ENCODE measurements around the gene PRDM4.
"Not testable (repeated sequence)": the region's sequence is repeated elsewhere in the genome, so short reads cannot be mapped to it uniquely, and the experiment has no call there.

The PRDM4 gene

DNA sequence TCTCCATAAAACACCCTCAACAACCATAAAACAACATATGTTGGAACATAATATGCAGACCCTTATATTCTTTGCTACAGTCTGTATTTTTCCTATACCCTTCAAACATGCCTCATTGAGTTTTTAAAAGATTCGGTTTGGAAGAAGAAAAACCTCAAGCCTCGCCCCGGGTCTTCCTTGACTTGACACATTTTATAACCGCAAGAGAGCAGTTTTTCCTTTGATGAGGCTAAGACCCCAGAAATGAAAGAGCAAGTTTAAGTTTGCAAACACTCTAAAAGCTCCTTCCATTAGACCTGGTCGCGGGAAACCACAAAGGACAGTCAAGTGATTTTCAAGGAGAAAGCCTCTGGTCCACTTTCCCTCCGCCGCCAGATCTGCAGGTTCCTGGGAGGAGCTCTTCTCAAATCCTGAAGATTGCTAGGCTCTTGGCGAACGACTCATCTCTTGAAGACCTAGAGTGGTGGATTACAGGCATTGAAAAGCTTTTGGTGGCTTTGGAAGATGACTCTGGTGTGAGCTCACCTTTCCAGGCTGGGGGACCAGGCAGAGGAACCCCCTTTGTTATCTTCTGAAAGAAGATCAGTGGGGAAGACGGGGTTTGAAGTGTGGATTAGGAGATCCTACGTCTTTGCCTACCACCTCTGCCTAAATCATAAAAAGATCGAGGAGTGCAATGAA, 13.6 kb upstream of the PRDM4 start, which contains the start of gene ASCL4:
TSS of gene ASCL4 (plus strand) at position 356 of the 681 bp plus-strand sequence. CDS start 515 bp downstream, outside the sequence.
- DNase-seq, result no peak

DNA sequence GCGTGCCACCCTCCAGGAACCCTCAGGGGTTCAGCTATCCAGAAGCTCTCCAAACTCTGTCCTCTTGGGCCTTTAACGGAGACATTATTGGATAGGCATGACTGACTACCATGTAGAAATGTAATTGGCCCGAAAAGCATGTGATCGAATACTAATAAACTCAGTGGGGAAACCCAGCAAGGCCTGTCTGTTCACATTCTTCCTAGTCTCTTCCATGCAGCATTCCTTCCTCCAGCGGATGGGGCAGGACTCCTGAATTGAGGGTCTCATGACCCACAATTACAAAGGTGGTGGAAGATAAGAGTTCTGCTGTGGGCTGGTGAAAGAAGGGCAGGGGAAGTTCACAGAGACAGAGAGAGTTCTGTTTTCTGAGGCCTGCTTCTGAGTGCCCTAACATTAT, 6.5 kb upstream of the PRDM4 start:
- DNase-seq, result no peak

DNA sequence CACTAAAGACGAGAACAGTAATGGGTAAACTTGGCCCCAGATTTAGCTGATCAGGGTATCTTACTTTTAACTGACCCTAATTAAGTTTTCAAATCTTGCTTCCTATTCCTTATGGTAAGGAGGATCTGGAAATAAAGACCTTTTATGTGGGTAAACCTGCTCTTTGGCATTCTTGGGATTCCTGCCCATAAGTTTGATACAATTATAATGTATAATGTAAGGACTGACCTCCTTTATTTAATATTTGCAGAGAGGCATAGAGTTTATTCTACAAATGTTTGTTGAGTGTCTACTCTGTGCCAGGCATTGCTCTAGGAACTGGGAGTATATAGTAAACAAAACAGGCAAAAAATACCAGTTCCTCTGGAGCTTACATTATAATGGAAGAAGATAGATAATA, 4.4 kb upstream of the PRDM4 start:
- DNase-seq, result no peak

DNA sequence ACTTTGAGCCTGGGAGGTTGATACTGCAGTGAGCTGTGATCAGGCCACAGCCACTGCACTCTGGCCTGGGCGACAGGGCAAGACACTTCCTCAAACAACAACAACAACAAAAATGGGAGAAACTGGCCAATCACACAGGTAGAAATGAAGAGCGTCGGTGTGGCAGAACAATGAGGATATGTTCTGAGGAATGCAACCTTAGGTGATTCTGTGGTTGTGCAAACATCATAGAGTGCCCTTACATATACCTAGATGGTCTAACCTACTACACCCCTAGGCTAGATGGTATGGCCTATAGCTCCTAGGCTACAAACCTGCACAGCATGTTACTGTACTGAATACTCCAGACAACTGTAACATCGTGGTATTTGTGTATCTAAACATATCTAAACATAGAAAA, 3.7 kb upstream of the PRDM4 start:
- no peak for DNase-seq

DNA sequence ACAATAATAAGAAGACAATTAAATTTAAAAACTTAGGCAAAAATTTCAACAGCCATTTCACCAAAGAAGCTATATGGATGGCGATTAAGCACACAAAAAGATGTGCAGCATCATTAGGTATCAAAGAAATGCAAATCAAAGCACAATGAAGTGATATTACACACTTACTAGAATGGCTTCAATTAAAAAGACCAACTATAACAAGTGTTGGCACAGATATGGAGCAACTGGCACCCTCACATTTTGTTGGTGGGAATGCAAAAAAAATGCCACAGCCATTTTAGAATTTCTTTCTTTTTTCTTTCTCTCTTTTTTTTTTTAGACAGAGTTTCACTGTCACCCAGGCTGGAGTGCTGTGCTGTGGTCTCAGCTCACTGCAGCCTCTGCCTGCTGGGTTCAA, 1.9 kb upstream of the PRDM4 start:
- no peak for DNase-seq

DNA sequence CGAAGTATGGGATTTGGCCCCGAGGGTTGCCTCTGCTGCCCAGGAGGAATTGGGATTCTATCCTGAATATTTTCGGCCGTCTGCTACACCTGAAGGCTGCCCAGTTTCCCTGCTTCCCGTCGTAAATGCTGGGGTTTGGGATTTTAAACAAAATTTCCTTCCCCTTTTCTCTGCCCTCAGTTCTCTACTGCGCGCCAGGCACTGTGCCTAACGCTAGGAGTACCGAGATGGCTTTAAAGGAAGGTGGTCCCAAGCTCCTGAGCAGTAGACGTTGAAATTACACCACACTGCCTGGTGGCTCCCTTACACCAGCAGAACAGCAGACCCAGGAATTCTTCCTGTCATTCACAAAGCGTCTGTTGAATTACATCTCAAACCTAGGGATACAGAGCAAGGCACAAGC, 566 bp upstream of the PRDM4 start:
- DNase-seq, result peak in 4 of 51 donors; percentile 13 to 36 (median 26)

- peak in 16 of 51 donors; percentile 10 to 41 (median 26) for DNase-seq
Observed at GRCh38 chr12:107760207-107760808, 629 bp downstream of the PRDM4 start.

DNA sequence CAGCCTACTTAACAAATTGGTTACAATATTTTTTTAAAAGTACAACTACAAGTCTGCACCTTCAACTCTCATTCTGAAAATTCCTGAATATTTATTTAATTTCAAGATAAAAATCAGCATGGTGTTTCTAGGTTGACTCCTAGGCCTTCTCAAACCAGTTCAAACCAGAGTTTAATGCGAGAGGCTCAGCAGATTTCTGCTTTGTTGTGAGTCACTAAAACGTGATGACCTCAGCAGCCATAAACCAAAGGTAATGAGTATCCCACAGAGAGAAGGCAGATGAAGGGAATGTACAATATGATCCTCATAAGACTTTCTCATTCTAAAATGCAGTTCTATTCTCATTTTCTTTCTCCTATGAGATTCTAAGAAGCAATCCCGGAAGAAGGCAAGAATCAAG, 1.5 kb downstream of the PRDM4 start:
- no peak for DNase-seq

DNA sequence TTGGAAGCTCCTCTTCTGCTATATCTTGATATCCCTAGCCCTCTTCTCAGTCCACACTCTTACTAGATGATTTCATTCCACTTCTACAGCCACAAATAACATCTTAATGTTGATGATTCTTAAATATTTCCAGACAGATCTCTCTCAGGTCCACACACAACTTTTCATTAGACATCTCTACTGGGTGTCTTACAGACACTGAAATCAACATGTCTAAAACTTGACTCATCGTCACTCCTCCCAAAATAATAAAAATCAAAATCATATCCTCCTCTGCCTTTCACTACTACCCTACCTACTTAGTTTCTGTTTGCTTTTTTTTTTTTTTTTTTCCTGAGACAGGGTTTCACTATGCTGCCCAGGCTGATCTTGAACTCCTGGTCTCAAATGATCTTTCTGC, 11.9 kb downstream of the PRDM4 start:
- no peak for DNase-seq

GRCh38 chr12:107748472-107748871, 12.5 kb downstream of the PRDM4 start:
- DNase-seq, result no peak

DNA sequence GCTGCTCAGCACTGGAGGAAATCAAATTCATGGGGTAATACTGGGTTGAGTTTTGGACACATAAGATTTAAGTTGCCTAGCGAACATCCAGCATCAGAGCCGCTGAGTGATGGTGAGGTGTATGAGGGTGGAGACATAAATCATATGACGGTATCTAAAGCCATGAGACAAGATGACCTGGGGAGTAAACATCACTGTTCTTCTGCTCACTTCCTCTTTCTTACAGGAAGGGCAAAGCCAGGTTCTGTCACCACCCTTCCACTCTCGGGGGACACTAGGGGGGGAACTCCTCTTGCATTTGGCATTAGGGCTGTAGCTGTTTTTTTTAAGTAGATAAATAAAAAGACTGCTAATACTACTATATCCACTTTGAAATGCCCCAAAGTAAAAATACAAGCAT, 24.0 kb downstream of the PRDM4 start:
- no peak for DNase-seq

- no peak for DNase-seq
Observed at GRCh38 chr12:107735763-107736162, 25.2 kb downstream of the PRDM4 start.

- no peak for DNase-seq
Observed at GRCh38 chr12:107734139-107734538, 26.8 kb downstream of the PRDM4 start.

DNA sequence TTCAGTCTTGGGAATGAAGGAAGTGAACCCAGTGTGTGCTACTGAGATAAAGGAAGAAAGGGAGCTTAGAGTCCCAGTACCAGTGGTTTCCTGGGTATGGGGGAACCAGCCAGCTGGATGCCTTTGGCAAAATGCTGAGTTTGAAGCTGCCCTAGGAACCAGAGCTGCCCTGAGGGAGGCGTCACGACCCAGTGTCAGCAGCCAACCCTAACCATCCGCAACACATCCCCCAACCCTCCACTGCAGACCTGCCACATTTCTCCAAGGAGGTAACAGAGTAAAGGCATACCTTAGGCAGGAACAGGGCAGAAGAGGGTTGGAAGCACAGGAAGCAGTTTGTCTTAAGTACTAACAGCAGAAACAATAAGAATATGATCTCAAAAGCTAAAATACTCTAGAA, 28.6 kb downstream of the PRDM4 start:
- DNase-seq, result no peak

DNA sequence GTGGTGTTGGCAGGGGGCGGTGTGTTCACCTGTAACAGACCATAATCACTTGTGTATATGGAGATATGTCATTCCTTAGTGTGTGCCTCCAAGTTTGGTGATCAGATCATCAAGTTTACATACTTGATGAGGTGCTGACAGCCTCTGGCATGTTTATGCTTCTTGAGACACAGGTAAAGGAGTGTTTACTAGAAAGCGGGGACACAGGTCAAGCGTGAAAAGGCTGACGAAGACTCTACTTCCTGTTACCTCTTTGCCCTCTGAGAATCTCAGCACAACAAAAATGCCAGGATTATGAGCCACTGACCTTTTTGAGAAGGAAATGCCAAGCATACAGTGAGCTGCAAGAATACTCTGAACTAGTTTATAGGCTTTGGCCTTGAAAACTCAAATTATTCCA, 29.6 kb downstream of the PRDM4 start:
- DNase-seq, result no peak

GRCh38 chr12:107730618-107731341, 30.2 kb downstream of the PRDM4 start:
- no peak for DNase-seq

DNA sequence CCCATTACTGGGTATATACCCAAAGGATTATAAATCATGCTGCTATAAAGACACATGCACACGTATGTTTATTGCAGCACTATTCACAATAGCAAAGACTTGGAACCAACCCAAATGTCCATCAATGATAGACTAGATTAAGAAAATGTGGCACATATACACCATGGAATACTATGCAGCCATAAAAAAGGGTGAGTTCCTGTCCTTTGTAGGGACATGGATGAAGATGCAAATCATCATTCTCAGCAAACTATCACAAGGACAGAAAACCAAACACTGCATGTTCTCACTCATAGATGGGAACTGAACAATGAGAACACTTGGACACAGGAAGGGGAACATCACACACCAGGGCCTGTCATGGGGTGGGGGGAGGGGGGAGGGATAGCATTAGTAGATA, 33.2 kb downstream of the PRDM4 start:
- not testable (repeated sequence) for DNase-seq

DNA sequence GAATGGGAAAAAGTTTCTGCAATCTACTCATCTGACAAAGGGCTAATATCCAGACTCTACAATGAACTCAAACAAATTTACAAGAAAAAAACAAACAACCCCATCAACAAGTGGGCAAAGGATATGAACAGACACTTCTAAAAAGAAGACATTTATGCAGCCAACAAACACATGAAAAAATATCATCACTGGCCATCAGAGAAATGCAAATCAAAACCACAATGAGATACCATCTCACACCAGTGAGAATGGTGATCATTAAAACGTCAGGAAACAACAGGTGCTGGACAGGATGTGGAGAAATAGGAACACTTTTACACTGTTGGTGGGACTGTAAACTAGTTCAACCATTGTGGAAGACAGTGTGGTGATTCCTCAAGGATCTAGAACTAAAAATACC, 33.6 kb downstream of the PRDM4 start:
- not testable (repeated sequence) for DNase-seq

- no peak for DNase-seq
Observed at GRCh38 chr12:107718606-107719005, 42.3 kb downstream of the PRDM4 start.

DNA sequence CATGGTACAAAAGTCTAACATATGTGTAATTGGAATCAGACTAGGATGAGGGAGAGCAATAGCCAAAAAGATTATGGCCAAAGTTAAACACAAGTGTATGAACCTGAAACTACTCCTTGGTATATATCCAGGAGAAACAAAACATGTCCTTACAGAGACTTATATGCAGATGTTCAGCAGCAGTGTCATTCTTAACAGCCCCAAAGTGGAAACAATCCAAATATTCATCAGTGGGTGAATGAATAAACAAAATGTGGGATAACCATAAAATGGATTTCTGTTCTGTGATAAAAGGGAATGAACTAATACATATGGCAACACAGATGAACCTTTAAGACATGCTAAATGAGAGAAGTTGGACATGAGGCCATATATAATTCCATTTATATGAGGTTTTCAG, 45.2 kb downstream of the PRDM4 start:
- no peak for DNase-seq

- DNase-seq, result not testable (repeated sequence)
Observed at GRCh38 chr12:107705522-107705921, 55.4 kb downstream of the PRDM4 start.

- no peak for DNase-seq
Observed at GRCh38 chr12:107704041-107704440, 56.9 kb downstream of the PRDM4 start.

- DNase-seq, result no peak
Observed at GRCh38 chr12:107702106-107702505, 58.8 kb downstream of the PRDM4 start.
